HG02642 (cell line): ENCODE measurements around the gene RFX6.

Source experiments
- ATAC-seq: cut with Tn5 transposase; IDR thresholded peaks from one replicate; pipeline ENCODE4 v1.9.1; 2021; ENCODE audit warnings: mild to moderate bottlenecking; ENCODE audit not compliant: unreplicated experiment, poor library complexity

Gene RFX6

DNA sequence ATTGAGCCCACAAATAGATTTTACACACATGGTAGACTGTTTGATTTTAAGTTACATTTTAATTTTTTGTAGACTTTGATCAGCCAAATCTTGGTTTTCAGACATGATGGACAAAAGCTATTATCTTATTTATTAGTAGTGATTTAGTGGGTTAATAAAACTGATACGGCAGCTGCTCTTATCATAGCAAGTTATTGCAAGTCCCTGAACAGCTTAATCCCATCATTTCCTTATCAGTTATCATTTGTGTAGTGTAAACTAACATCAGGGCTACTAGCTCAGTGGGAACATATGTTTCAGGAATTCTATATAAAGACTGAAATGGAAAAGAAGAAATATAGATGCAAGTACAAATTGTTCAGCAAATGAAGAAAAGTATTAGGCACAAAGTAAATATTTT lies 10.9 kb downstream of the RFX6 start:
- ATAC-seq, result no peak

- ATAC-seq, result no peak
These were observed 11.8 kb downstream of the RFX6 start for GRCh38 chr6:116888732-116889360.

DNA sequence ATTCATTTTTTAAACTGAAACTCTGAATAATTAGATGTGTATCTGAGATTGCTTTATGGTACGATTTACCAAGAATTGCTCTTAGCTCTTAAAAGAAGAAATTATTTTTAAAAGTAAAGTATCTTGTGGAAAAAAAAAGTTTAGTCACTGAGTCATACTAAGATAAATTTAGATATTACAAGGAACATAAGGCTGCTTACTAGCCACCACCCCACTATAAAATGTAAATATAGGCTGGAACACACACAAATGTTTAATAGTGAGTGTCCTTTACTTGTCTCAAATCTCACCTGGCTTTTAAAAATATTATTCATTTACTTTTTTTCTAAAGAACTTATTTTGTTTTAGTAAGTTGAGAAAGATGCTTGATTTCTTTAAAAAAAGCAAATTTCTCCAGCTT lies 17.6 kb downstream of the RFX6 start:
- ATAC-seq, result no peak

- no peak for ATAC-seq
These were observed 18.9 kb downstream of the RFX6 start for GRCh38 chr6:116895935-116896334.

DNA sequence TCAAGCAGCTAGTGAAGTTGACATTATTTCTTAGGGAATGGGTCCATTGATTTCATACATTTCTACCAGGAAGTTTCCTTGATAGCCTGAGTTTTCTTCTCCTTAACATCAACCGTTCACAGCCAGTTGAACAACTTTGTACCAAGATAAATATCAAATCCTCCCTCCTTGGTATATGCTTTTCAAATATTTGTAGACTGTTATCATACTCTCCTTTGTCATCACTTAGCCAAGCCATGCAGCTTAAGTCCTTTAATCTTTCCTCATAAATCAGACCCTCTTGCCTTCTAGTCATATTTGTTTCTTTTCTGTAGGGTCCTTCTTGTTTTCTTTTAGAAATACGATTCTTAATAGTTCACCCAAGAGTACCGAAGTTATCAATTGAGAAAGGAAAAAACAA lies 25.6 kb downstream of the RFX6 start:
- no peak for ATAC-seq

DNA sequence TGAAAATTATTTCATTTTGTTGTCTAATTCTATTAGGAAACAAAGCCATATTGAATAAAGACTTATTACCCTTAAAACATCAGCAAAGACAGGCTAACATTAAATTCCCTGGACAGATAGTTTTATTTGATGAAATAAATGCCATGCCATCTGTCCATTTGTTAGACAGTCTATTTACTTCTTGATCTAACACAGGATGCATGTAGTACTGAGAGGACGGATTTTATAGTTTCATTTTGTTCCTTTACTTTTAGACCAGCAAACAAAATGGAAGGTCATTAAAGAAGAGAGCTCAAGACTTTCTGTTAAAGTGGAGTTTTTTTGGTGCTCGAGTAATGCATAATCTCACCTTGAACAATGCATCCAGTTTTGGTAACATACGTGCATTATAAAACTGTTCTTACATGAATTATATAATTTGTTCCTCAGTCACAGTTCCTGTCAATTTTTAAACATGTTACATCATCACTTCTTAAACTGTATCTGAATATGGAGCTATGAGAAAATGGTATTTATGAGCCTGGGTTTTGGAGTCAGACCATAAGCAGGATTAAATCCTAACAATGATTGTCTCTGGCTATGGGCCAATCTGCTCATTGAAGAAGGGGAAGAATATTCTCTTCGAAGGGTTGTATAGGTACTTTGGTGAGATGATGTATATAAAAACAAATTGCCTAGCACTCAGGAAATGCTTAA lies 46.0 kb downstream of the RFX6 start:
- no peak for ATAC-seq

DNA sequence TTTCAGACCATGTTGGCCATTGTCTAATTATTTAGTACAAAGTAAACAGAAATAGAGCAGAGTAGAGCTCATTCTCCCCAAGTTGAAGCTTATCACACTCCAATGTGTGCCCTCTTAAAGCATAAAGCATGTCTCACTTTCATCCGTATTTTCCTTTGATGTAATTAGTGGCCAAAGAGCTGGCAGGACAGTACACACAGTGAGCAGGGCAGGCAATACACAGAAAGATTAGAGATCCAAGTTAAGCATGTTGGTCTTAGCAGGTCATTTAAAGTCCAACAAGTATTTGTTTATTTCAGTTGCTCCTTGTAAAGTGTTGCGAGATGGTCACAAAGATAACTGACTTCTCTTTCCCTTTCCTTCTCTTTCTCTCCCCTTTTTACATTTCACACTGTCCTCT lies 47.2 kb downstream of the RFX6 start:
- no peak for ATAC-seq

DNA sequence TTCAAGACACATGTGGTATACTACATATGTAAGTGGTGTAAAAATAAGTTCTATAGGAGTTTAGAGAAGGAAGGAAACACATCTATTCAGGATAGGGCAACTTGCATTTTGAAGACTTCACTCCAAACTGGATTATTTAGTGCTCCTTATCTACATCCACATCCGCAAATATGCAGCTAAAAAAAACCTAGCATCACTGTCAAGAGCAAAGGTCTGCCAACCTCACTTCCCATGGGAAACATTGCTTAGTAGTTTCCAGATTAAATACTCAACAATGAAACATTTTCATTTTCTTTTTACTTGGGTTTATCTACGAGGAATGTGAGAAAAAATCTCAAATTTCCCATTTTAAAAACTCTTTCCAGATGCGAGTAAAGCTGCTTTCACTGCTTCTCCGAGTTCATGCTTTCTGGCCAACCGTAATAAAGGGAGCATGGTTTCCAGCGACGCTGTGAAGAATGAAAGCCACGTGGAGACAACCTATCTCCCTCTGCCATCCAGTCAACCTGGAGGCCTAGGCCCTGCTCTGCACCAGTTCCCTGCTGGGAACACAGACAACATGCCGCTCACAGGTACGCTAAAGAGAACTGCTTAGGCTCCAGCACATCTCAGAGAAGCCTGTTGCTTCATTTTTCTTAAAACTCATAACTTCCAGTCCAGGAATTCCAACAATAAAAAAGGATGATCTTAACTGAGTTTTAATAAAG lies 48.2 kb downstream of the RFX6 start:
- no peak for ATAC-seq

DNA sequence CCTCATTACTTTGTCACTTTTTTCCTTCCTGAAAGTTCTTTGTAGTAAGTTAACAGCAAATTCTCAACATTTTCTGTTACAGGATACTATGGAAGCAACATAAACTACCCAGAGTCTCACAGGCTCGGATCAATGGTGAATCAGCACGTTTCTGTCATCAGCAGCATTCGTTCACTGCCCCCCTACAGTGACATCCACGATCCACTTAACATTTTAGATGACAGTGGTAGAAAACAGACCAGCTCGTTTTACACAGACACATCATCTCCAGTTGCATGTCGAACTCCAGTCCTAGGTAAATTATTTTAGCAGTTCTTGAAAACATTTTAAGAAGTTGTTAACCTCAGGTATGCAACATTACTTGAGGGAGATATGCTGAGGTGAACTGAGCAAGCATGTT lies 51.6 kb downstream of the RFX6 start:
- ATAC-seq, result no peak

DNA sequence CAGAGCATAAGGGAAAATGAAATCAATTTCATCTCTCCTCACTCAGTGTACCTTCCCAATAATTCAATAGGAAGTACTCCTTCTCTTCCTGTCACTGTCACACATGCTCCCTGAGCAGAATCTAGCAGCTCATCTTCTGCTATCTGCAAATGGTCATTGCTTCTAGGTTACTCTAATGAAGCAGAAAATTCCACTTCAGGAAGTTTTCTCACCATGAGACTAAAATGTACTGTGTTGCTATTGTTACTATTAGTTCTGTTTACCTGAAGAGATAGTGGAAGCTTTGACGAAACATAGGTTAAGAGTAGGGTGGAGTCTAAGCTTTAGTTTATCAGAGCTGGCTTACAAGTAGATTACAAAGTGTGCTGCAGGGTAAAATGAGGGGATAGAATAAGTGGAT lies 52.8 kb downstream of the RFX6 start:
- ATAC-seq, result no peak

GRCh38 chr6:116931456-116931855 lies 54.4 kb downstream of the RFX6 start:
- ATAC-seq, result no peak

DNA sequence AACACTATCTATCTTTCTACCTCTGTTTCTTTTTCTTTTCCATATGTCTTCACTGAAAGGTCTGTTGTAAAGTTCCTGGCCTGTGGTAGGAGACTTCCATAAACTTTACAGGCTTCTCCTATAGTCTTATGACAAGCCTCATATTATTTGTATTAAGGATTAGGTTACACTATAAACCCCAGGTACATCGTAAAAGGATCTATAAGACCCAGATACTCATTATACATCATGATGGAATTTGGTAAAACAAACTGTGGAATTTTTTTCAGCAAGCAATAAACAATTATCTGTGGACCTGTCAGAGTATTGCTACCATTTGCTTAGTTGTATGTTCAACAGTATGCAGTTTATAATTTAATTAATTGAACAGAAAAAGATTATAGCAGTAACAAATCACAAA lies 55.5 kb downstream of the RFX6 start:
- ATAC-seq, result no peak

DNA sequence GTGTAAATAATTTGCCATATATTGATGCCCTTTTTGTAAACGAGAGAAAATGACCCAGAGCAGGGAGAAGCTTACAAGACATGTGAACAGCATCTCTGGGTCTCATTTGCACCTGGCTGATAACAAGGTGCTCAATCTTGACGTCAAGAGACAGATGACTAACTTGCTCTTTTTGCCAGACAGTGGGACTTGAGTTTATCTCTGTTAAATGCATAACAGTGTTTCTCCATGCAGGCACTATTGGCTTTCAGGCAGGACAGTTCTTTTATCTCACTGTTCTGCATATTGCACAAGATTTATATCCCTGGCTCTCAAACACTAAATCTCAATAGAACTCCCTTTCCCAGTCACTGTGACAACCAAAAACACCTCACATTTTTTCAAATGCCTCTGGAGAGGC lies 56.4 kb downstream of the RFX6 start:
- no peak for ATAC-seq

DNA sequence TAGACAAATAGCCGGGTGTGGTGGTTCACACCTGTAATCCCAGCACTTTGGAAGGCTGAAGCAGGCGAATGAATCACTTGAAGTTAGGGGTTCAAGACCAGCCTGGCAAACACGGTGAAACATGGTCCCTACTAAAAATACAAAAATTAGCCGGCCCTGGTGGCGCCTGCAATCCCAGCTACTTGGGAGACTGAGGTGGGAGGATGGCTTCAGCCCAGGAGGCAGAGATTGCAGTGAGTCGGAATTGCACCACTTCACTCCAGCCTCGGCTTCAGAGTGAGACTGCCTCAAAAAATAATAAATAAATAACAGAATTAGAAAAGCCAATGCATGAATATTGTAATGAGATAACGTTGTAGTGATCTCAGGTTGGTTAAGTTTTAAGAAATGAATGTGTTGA lies 61.3 kb downstream of the RFX6 start:
- no peak for ATAC-seq

DNA sequence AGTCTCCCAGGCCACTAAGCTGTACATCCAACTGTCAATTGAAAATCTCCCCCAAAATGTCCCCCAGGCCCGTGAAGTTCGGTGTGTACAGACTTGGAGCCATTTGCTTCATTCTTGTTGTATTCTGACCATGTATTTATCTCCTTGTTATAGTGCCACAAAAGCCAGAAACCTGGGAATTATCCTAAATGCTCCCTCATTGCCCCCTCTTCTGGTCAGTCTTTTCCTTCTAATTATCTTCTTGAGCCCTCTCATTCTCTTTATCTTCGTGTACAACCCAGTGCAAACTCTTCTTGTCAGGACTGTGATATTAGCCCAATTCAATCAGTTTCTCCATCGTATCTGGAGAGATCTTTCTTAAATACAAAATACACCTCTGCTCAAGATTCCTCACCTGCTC lies 64.7 kb downstream of the RFX6 start:
- ATAC-seq, result no peak

- ATAC-seq, result no peak
These were observed 68.8 kb downstream of the RFX6 start for GRCh38 chr6:116945809-116946208.

DNA sequence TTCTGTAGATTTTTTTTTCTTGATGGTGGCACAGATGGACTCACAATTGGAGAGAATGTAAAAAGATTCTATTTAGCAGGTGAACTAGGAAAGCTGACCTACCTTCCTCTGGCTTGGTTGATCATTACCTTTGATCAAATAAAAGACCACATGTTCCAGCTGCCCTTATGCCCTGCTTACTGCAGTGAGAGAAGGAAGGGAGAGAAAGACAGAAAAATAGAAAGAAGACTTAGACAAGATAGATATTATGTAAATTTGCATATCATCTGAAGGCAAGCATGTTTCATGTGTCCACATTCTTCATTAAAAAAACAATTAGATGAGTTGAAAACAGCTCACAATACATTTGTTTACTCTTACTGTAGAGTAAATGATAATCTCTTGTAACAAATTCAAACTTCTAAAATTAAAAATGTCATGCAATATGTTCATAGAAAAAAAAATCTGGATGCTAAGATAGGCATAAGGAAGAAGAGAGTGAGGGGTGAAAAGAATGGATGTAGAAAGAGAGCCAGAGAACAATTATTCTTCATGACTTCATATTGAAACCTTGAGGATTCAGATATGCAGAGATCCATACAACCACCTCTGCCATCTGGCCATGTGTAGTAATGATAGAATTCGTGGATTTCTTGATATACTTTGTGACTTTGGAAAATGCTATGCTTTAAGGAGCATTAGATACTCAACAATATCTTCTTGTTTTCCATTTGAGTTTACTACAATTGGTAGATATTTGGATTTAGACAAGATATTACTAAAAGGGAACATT lies 71.7 kb downstream of the RFX6 start:
- no peak for ATAC-seq

DNA sequence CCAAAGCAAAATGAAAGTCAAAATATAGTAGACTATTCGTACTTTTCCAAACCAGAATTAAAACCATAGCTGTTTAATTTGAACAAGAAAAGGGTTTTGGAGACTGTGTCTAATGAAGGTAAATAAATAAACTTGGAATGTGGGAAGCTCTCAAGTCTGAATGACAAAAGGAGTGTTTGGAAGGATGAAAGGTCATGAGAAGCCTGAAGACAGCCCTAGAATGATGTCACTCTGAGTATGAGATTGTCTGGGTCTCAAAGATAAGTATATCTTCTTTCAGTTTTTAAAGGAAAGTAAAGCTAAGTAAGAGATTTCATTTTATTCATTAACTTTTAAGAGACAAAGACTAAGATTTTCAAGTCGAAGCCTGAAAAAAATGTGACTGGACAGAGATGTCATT lies 72.9 kb downstream of the RFX6 start:
- ATAC-seq, result no peak

- ATAC-seq, result no peak
These were observed 77.3 kb downstream of the RFX6 start for GRCh38 chr6:116954335-116954734.

DNA sequence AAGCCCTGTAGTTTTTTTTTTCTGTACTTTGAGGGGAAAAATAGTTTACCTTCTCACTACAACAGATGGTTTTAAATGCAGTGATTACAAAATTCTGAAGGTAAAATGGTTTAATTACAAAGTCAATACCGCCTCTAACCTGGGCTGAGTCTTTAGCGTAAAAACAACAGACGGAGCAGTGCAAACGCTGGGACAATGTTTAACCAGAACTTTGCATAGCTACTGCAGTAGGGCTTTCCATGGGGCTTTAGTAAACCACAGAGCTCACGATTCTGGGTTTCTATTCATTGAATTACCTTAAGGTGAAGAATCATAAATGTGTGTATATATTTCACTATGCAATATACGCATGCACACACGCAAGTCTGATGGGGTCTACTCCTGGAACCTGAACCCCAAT lies 77.9 kb downstream of the RFX6 start:
- no peak for ATAC-seq

- ATAC-seq, result no peak
These were observed 78.7 kb downstream of the RFX6 start for GRCh38 chr6:116955773-116956172.
